Measurements from ENCODE around the gene PREPL. TPM values are rescaled to one million over a fixed set of nuclear protein-coding genes. Genes with fewer than 3 reads are reported as not detected.
"Not testable (repeated sequence)": the region's sequence is repeated elsewhere in the genome, so short reads cannot be mapped to it uniquely, and the experiment has no call there.

The PREPL gene
- total and polyA plus RNA-seq, 2 experiments from 2014 or later, result 31.0 to 52.9 TPM

DNA sequence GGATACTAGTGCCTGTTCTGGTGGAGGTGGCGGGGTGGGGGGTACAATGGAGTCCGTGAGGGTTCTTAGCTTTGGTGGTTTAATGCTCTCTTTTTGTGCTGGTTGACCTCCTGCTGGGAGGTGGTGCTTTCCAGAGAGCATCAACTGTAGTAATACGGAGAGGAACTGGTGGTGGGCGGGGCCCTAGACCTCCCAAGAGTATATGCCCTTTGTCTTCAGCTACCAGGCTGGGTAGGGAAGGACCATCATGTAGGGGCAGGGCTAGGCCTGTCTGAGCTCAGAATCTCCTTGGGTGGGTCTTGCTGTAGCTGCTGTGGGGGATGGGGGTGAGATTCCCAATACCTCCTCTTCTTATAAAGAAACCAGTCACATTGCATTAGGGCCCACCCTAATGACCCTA lies 27.6 kb upstream of the PREPL start:
- no peaks in the 10 kb centered on the region for H3K36me3 ChIP-seq
- TF ChIP-seq, protein P1, sequence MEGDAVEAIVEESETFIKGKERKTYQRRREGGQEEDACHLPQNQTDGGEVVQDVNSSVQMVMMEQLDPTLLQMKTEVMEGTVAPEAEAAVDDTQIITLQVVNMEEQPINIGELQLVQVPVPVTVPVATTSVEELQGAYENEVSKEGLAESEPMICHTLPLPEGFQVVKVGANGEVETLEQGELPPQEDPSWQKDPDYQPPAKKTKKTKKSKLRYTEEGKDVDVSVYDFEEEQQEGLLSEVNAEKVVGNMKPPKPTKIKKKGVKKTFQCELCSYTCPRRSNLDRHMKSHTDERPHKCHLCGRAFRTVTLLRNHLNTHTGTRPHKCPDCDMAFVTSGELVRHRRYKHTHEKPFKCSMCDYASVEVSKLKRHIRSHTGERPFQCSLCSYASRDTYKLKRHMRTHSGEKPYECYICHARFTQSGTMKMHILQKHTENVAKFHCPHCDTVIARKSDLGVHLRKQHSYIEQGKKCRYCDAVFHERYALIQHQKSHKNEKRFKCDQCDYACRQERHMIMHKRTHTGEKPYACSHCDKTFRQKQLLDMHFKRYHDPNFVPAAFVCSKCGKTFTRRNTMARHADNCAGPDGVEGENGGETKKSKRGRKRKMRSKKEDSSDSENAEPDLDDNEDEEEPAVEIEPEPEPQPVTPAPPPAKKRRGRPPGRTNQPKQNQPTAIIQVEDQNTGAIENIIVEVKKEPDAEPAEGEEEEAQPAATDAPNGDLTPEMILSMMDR (IDR thresholded peaks at IDR 0.05; ENCODE audit: low read depth, low read length), result no peak
- no peak overlapping the region for H3K4me3 ChIP-seq
- H3K27ac ChIP-seq, result no peak overlapping the region
- no peak for DNase-seq (ENCODE audit: low read depth in 1 of 2, low spot score in 1 of 2)
- no peaks in the 10 kb centered on the region for H3K9me3 ChIP-seq (ENCODE audit: low read depth)
- H3K27me3 ChIP-seq, result no peaks in the 10 kb centered on the region
- no peaks in the 10 kb centered on the region for H3K4me1 ChIP-seq (ENCODE audit: low read depth)

DNA sequence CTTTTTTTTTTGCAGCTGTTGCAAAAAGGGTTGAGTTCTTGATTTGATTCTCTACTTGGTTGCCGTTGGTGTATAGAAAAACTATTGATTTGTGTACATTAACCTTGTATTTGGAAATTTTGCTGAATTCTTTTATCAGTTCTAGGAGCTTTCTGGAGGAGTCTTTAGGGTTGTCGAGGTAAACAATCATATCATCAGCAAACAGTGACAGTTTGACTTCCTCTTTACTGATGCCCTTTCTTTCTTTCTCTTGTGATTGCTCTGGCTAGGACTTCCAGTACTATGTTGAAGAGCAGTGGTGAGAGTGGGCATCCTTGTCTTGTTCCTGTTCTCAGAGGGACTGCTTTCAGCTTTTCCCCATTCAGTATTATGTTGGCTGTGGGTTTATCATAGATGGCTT lies 23.9 kb upstream of the PREPL start:
- not testable (repeated sequence) for H3K9me3 ChIP-seq (ENCODE audit: low read depth); H3K4me1 ChIP-seq (ENCODE audit: low read depth); DNase-seq (ENCODE audit: low read depth in 1 of 2, low spot score in 1 of 2); H3K27me3 ChIP-seq; H3K27ac ChIP-seq; H3K36me3 ChIP-seq; H3K4me3 ChIP-seq

DNA sequence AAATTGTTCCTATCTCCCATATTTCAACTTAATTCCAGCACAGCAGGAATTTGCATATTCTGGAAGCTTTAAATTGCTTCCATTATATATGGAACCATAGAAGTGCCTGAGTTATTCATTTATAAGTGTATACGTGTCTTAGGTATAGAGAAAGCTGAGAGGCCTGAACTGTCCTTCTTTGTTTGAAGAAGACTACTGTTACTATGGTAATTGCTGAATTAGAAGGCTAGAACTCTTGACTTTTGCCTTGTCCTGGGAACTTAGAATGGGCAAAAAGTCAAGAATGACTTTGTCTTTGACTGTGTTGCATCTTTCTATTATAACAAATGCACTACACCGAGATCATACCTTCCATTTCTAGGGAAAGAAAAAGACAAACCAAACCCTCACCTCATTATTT lies 16.2 kb upstream of the PREPL start:
- no peak for DNase-seq (ENCODE audit: low read depth in 1 of 2, low spot score in 1 of 2)
- TF ChIP-seq, protein P1 (IDR thresholded peaks at IDR 0.05; ENCODE audit: low read depth, low read length), result no peak
- no peak overlapping the region for H3K27ac ChIP-seq
- no peaks in the 10 kb centered on the region for H3K9me3 ChIP-seq (ENCODE audit: low read depth)
- H3K4me3 ChIP-seq, result no peak overlapping the region
- H3K27me3 ChIP-seq, result no peaks in the 10 kb centered on the region
- H3K4me1 ChIP-seq (ENCODE audit: low read depth), result no peaks in the 10 kb centered on the region
- no peaks in the 10 kb centered on the region for H3K36me3 ChIP-seq

DNA sequence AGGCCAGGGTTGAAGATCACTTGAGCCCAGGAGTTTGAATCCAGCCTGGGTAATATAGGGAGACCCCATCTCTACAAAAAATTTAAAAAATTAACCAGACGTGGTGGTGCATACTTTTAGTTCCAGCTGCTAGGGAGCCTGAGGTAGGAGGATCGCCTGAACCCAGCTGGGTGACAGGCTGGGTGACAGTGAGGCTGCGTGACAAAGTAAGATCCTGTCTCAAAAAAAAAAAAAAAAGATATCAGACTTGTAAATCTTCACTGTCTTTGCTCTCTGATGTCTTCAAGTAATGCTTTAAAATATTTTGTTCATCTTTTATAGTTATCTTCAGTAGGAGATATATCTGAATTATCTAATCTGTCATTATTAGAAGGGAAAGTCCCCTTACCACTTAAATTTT lies 11.0 kb upstream of the PREPL start:
- H3K27me3 ChIP-seq, result no peaks in the 10 kb centered on the region
- H3K27ac ChIP-seq, result no peak overlapping the region
- no peaks in the 10 kb centered on the region for H3K36me3 ChIP-seq
- no peak for DNase-seq (ENCODE audit: low read depth in 1 of 2, low spot score in 1 of 2)
- no peak overlapping the region for H3K4me3 ChIP-seq
- TF ChIP-seq, protein P1 (IDR thresholded peaks at IDR 0.05; ENCODE audit: low read depth, low read length), result no peak
- H3K4me1 ChIP-seq (ENCODE audit: low read depth), result no peaks in the 10 kb centered on the region
- H3K9me3 ChIP-seq (ENCODE audit: low read depth), result no peaks in the 10 kb centered on the region

DNA sequence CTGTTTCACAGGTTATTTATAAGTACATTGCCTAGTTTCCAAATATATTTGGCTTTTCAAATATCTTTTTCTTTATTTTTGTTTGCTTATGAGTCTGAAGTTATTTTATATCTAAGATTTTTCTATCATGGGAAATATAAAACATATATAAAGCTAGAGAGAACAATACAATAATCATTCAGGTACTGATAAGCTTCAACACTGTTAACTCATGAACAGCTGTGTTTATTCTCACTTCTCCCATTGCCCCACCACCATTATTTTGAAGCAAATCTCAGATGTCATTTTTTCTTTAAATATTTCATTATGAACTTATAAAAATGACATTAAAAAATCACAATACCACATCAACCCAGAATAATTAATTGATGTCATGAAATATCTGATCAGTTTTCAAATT lies 10.2 kb upstream of the PREPL start:
- Histone ChIP-seq H3K4me3 (no peak overlapping the region), H3K9me3 (ENCODE audit: low read depth) (no peaks in the 10 kb centered on the region), H3K4me1 (ENCODE audit: low read depth) (no peaks in the 10 kb centered on the region), H3K27ac (no peak overlapping the region), H3K27me3 (no peaks in the 10 kb centered on the region), H3K36me3 (no peaks in the 10 kb centered on the region)
- DNase-seq (ENCODE audit: low read depth in 1 of 2, low spot score in 1 of 2), result no peak
- TF ChIP-seq, protein P1 (IDR thresholded peaks at IDR 0.05; ENCODE audit: low read depth, low read length), result no peak

DNA sequence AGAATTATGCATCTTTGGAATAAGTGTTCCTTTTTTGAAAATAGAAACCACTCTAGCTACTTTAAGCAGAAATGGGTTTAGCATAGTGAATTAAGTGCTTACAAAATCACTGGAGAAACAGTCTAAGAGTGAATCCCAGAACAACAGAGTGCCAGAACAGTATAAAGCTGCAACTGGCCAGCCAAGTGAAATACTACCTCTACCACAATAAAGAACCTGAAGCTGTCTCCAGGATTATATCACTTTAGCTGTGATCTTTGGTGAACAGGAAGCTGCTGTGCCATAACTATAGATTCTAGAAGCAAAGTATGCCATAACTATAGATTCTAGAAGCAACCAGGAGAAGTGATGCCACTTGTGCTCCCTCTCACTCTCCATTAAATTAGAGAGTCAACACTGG lies 8.1 kb upstream of the PREPL start:
- H3K4me1 ChIP-seq (ENCODE audit: low read depth), result no peaks in the 10 kb centered on the region
- TF ChIP-seq, protein P1 (IDR thresholded peaks at IDR 0.05; ENCODE audit: low read depth, low read length), result no peak
- H3K27ac ChIP-seq, result no peak overlapping the region
- no peak for DNase-seq (ENCODE audit: low read depth in 1 of 2, low spot score in 1 of 2)
- H3K4me3 ChIP-seq, result no peak overlapping the region
- no peaks in the 10 kb centered on the region for H3K27me3 ChIP-seq
- H3K36me3 ChIP-seq, result no peaks in the 10 kb centered on the region
- no peaks in the 10 kb centered on the region for H3K9me3 ChIP-seq (ENCODE audit: low read depth)

All from cardiac muscle cell (in vitro differentiated cells and primary cell).